K562 (cell line): Measurements from ENCODE around the gene LGR6. TPM values are rescaled to one million over a fixed set of nuclear protein-coding genes. Genes with fewer than 3 reads are reported as not detected.
A peak's percentile ranks its signal among the peaks of the same experiment; 100 is the strongest.

ENCODE experiments used
- ARID1B ChIP-seq: fragments of 450-650 bp; IDR thresholded peaks from 2 replicates; pipeline ENCODE4 v1.6.1; 2016; ENCODE audit warnings: antibody characterized with exemption, mild to moderate bottlenecking, inconsistent platforms
- ARID4B ChIP-seq: sonication (generic); formaldehyde crosslinking; IDR thresholded peaks from 2 replicates; pipeline ENCODE4 v1.8.0; 2022; ENCODE audit warnings: mild to moderate bottlenecking, missing genetic modification reagents
- EP300 ChIP-seq: IDR thresholded peaks from 2 replicates; pipeline ENCODE4 v1.6.1; 2012; ENCODE audit warnings: low read length, improper control_type of control experiment
- EWSR1 ChIP-seq: fragments of 450-650 bp; IDR thresholded peaks from 2 replicates; pipeline ENCODE4 v1.6.1; 2018; ENCODE audit warnings: borderline replicate concordance, mild to moderate bottlenecking, low read depth, moderate library complexity; ENCODE audit not compliant: partially characterized antibody
- FOXM1 ChIP-seq, 2 experiments: fragments of 450-650 bp in 1 of 2; sonication (generic) in 1 of 2; formaldehyde crosslinking in 1 of 2; IDR thresholded peaks; 2 replicates each; pipeline versions ENCODE4 v1.6.1 to v1.9.0; 2017 to 2022; ENCODE audit warnings: low read depth in 2 of 2, mild to moderate bottlenecking in 2 of 2, missing genetic modification reagents in 1 of 2, moderate library complexity in 1 of 2
- GATAD2B ChIP-seq: fragments of 450-650 bp; IDR thresholded peaks from 2 replicates; pipeline ENCODE4 v1.6.1; 2017; ENCODE audit warnings: mild to moderate bottlenecking, borderline replicate concordance
- HNRNPLL ChIP-seq: fragments of 200-400 bp; formaldehyde crosslinking; IDR thresholded peaks from 2 replicates; pipeline ENCODE4 v1.6.1; 2017; ENCODE audit warnings: low read length, low read depth, mild to moderate bottlenecking; ENCODE audit not compliant: poor library complexity, severe bottlenecking
- MYBL2 ChIP-seq, 2 experiments: fragments of 450-650 bp in 1 of 2; sonication (generic) in 1 of 2; formaldehyde crosslinking in 1 of 2; IDR thresholded peaks; 2 replicates each; pipeline versions ENCODE4 v1.6.1 to v1.8.1; 2017 to 2022; ENCODE audit warnings: borderline replicate concordance in 1 of 2, inconsistent platforms in 1 of 2, low read depth in 1 of 2, mild to moderate bottlenecking in 1 of 2, missing genetic modification reagents in 1 of 2, moderate library complexity in 1 of 2
- MYC ChIP-seq, 2 experiments: fragments of 250-450 bp in 1 of 2; sonication (Bioruptor Pico) in 1 of 2; IDR thresholded peaks; 2 replicates each; pipeline versions ENCODE4 v1.5.1 to v1.6.1; 2012 to 2021; ENCODE audit warnings: low read depth in 2 of 2, borderline replicate concordance in 1 of 2, improper control_type of control experiment in 1 of 2, low read length in 1 of 2, mild to moderate bottlenecking in 1 of 2, moderate library complexity in 1 of 2
- NRF1 ChIP-seq, 2 experiments: fragments of 450-650 bp; IDR thresholded peaks in 1 of 2; conservative IDR thresholded peaks in 1 of 2; 2 replicates each; pipeline ENCODE4 v1.6.1; 2014; ENCODE audit warnings: mild to moderate bottlenecking in 2 of 2
- RBM22 ChIP-seq: fragments of 200-400 bp; formaldehyde crosslinking; IDR thresholded peaks from 2 replicates; pipeline ENCODE4 v1.6.1; 2018; ENCODE audit warnings: low read length, low read depth; ENCODE audit not compliant: poor library complexity, severe bottlenecking
- ZNF175 ChIP-seq: fragments of 200-800 bp; sonication (Bioruptor generic); IDR thresholded peaks from 2 replicates; pipeline ENCODE4 v1.6.1; 2016; ENCODE audit warnings: low read depth, mild to moderate bottlenecking, missing genetic modification characterization, missing compliant biosample characterization
- ZNF274 ChIP-seq: IDR thresholded peaks from 2 replicates; pipeline ENCODE4 v1.6.1; 2011; ENCODE audit warnings: low read depth, mild to moderate bottlenecking, low read length, moderate library complexity, borderline replicate concordance
- ZNF324 ChIP-seq: fragments of 250-450 bp; sonication (Bioruptor Pico); IDR thresholded peaks from 2 replicates; pipeline ENCODE4 v1.4.0; 2020; ENCODE audit warnings: mild to moderate bottlenecking
- ZNF41 ChIP-seq: fragments of 250-450 bp; sonication (Bioruptor Pico); conservative IDR thresholded peaks from 2 replicates; pipeline ENCODE4 v1.4.0; 2020; ENCODE audit warnings: mild to moderate bottlenecking
- polyA plus RNA-seq, 8 experiments: library from polyadenylated mRNA; depleted of rRNA in 4 of 8; stranded (reverse) in 5 of 8; unstranded in 3 of 8; fragments of >200 nt; fragmentation: Nextera tagmentation in 2 of 8; fragmentation: Illumina TruSeq in 1 of 8; extraction: Ambion mirVana in 2 of 8; extraction: Trizol in 1 of 8; gene quantifications; 2 replicates each; pipeline versions ENCODE4 v1.2.1 to v1.2.3, GENCODE V29; 2011 to 2014; ENCODE audit warnings: inconsistent platforms in 1 of 8, missing spikeins in 1 of 8
- total RNA-seq, 7 experiments: library from RNA; depleted of rRNA in 6 of 7; stranded (reverse); fragments of >200 nt in 6 of 7; fragmentation: Illumina TruSeq in 2 of 7; extraction: Trizol in 2 of 7; gene quantifications; 2 replicates each; pipeline versions ENCODE4 v1.2.1 to v1.2.3, GENCODE V29; 2011 to 2021; ENCODE audit warnings: low replicate concordance in 1 of 7
- TF ChIP-seq, protein P1 (sequence below): fragments of 450-650 bp; IDR thresholded peaks from 2 replicates; pipeline ENCODE4 v1.6.1; 2018; ENCODE audit not compliant: partially characterized antibody

LGR6 gene
- total and polyA plus RNA-seq, 9 of the 15 experiments (the other 6 are each of a cell fraction or from before 2014, with no cell fraction given) = 0.01 to 0.54 (median 0.17) TPM; not detected in 1

DNA sequence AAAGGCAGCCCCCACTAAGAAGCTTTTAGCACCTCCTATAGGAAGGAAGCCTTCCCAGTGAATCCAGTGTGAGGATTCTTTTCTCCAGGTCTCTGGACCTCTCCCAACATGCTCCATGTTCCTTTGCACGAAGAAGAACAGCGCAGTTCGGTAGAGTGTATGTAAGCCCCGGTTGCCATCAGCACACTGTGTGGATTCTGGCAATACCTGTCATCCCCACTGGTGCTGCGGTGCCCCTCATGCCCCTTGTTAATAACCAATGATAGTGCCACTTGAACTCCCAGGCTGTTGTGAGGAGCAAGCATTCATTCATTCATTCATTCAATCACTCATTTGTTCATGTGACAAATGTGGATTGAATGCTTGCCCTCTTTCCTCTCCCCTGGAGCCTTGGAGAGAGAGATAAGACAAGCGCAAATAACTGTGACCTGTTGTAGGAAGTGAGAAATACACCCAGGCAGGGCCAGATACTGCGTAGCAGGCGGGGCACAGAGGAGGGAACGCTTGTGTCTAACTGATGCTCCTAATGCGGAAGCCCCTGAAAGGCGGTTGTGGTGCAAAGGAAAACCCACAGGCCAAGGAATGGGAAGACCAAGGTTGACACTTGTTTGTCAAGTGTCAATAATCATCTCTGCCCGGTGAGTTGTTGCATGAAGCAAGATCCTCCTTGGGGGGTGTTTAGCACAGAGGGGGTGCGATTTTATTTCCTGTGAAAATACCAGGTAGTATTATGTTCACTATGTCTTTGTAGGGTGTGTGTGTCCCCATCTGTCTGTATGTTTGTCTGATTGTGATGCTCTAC is 9.8 kb downstream of the LGR6 start (continued):
- TF ChIP-seq EWSR1 (no peak), ZNF274 (no peak), ARID1B (peak; percentile 86), NRF1 (conservative IDR thresholded peaks at IDR 0.05 in 1 of 2, IDR thresholded peaks at IDR 0.05 in 1 of 2) (peak; percentile 42 to 47; a peak in 1 of 4 replicates), HNRNPLL (peak; percentile 82), ZNF324 (CRISPR knock-in tag) (no peak), GATAD2B (no peak; the same call in 1 of the 2 replicates), ARID4B (CRISPR knock-in tag) (no peak), EP300 (peak; percentile 67; the same call in 1 of the 2 replicates), MYC (IDR thresholded peaks at IDR 0.05; ENCODE audit: low read depth, low read length) (no peak), MYC (CRISPR knock-in tag; IDR thresholded peaks at IDR 0.05; ENCODE audit: borderline replicate concordance, low read depth) (no peak), FOXM1 (IDR thresholded peaks at IDR 0.05; ENCODE audit: low read depth) (0 out of 2 replicates have a peak, but pooled peaks have one; percentile 24), FOXM1 (CRISPR knock-in tag; IDR thresholded peaks at IDR 0.05; ENCODE audit: low read depth) (no peak), ZNF175 (CRISPR knock-in tag) (0 out of 2 replicates have a peak, but pooled peaks have one; percentile 55), ZNF41 (no peak), MYBL2 (IDR thresholded peaks at IDR 0.05; ENCODE audit: low read depth) (no peak), MYBL2 (CRISPR knock-in tag; IDR thresholded peaks at IDR 0.05; ENCODE audit: borderline replicate concordance) (no peak), RBM22 (no peak)
- TF ChIP-seq, protein P1, sequence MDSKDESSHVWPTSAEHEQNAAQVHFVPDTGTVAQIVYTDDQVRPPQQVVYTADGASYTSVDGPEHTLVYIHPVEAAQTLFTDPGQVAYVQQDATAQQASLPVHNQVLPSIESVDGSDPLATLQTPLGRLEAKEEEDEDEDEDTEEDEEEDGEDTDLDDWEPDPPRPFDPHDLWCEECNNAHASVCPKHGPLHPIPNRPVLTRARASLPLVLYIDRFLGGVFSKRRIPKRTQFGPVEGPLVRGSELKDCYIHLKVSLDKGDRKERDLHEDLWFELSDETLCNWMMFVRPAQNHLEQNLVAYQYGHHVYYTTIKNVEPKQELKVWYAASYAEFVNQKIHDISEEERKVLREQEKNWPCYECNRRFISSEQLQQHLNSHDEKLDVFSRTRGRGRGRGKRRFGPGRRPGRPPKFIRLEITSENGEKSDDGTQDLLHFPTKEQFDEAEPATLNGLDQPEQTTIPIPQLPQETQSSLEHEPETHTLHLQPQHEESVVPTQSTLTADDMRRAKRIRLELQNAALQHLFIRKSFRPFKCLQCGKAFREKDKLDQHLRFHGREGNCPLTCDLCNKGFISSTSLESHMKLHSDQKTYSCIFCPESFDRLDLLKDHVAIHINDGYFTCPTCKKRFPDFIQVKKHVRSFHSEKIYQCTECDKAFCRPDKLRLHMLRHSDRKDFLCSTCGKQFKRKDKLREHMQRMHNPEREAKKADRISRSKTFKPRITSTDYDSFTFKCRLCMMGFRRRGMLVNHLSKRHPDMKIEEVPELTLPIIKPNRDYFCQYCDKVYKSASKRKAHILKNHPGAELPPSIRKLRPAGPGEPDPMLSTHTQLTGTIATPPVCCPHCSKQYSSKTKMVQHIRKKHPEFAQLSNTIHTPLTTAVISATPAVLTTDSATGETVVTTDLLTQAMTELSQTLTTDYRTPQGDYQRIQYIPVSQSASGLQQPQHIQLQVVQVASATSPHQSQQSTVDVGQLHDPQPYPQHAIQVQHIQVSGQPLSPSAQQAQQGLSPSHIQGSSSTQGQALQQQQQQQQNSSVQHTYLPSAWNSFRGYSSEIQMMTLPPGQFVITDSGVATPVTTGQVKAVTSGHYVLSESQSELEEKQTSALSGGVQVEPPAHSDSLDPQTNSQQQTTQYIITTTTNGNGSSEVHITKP = peak; percentile 4
